ENCODE measurements around the gene ADAMTS16.

ADAMTS16 gene

DNA sequence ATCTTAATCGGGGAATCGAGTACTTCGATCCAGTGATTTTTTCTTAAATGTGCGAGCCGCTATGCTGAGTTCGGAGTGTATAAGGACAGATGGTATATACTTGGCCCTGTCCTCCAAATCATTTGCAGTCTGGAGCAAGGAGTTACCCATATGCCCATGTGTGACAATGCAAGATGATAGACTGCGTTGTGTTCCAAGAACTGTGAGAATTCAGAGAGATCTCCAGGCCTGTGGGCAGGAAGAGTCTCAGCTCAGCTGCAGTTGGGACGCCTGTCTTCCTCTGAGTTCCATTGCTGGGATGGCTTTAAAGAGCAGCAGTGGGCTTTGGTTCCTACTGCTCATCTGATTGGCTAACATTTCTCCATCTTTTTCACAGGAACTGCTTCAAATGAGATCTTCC, 106.6 kb downstream of the ADAMTS16 start:
- H3K4me1 ChIP-seq (ENCODE audit: insufficient read depth, low read length, severe bottlenecking): no peaks in the 10 kb centered on the region
- H3K27ac ChIP-seq (ENCODE audit: low read depth, low read length, poor library complexity, severe bottlenecking): no peak overlapping the region
- no peaks in the 10 kb centered on the region for H3F3A ChIP-seq (ENCODE audit: insufficient read depth, low read length)
- H3K27me3 ChIP-seq (ENCODE audit: insufficient read depth, low read length): no peaks in the 10 kb centered on the region
- TF ChIP-seq, protein P1, sequence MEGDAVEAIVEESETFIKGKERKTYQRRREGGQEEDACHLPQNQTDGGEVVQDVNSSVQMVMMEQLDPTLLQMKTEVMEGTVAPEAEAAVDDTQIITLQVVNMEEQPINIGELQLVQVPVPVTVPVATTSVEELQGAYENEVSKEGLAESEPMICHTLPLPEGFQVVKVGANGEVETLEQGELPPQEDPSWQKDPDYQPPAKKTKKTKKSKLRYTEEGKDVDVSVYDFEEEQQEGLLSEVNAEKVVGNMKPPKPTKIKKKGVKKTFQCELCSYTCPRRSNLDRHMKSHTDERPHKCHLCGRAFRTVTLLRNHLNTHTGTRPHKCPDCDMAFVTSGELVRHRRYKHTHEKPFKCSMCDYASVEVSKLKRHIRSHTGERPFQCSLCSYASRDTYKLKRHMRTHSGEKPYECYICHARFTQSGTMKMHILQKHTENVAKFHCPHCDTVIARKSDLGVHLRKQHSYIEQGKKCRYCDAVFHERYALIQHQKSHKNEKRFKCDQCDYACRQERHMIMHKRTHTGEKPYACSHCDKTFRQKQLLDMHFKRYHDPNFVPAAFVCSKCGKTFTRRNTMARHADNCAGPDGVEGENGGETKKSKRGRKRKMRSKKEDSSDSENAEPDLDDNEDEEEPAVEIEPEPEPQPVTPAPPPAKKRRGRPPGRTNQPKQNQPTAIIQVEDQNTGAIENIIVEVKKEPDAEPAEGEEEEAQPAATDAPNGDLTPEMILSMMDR (IDR thresholded peaks at IDR 0.05; ENCODE audit: low read length): no peak
- TF ChIP-seq EZH2 (IDR thresholded peaks at IDR 0.05; ENCODE audit: borderline replicate concordance, low read length): no peak
- no peak overlapping the region for H3K4me3 ChIP-seq (ENCODE audit: low read depth, low read length, poor library complexity, severe bottlenecking)
- no peak overlapping the region for H3K9ac ChIP-seq (ENCODE audit: low read length)
- no peaks in the 10 kb centered on the region for H3K9me3 ChIP-seq (ENCODE audit: low read length)
- no peak overlapping the region for H3K4me2 ChIP-seq (ENCODE audit: low read length)
- no peaks in the 10 kb centered on the region for H4K20me1 ChIP-seq (ENCODE audit: insufficient read depth, low read length)
- no peaks in the 10 kb centered on the region for H3K36me3 ChIP-seq (ENCODE audit: insufficient read depth, low read length)
- no peaks in the 10 kb centered on the region for H3K9me2 ChIP-seq (ENCODE audit: low read depth, low read length)
- H3K79me2 ChIP-seq (ENCODE audit: insufficient read depth, low read length): no peaks in the 10 kb centered on the region
- no peak overlapping the region for H2AFZ ChIP-seq (ENCODE audit: low read length)

DNA sequence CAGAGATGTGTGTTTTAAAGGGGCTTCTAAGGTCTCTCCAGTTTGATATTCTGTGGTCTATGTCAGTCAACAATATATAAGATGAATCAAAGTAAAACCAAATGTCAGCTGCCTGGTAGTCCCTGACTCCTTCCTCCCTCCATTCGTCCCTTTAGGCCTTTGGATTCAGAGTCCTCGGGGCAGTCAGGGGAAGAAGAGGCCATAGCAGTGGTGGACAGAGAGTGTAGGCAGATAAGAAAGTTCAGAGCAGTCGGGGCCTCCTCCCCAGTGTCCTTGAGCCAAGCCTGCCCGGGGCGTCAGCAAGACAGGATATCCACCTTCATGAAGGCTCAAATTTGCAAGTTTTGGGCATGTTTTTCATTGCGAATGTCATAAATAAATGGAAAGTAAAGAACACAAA, 110.6 kb downstream of the ADAMTS16 start:
- no peak for TF ChIP-seq EZH2 (IDR thresholded peaks at IDR 0.05; ENCODE audit: borderline replicate concordance, low read length)
- TF ChIP-seq, protein P1 (IDR thresholded peaks at IDR 0.05; ENCODE audit: low read length): no peak
- H3F3A ChIP-seq (ENCODE audit: insufficient read depth, low read length): no peaks in the 10 kb centered on the region
- no peaks in the 10 kb centered on the region for H3K36me3 ChIP-seq (ENCODE audit: insufficient read depth, low read length)
- H3K4me2 ChIP-seq (ENCODE audit: low read length): no peak overlapping the region
- H3K79me2 ChIP-seq (ENCODE audit: insufficient read depth, low read length): no peaks in the 10 kb centered on the region
- H3K9me3 ChIP-seq (ENCODE audit: low read length): peaks cover 3% of the 10 kb centered on the region; the same call in 1 of the 2 replicates
- no peak overlapping the region for H2AFZ ChIP-seq (ENCODE audit: low read length)
- H3K27me3 ChIP-seq (ENCODE audit: insufficient read depth, low read length): no peaks in the 10 kb centered on the region
- H3K27ac ChIP-seq (ENCODE audit: low read depth, low read length, poor library complexity, severe bottlenecking): no peak overlapping the region
- H3K4me1 ChIP-seq (ENCODE audit: insufficient read depth, low read length, severe bottlenecking): no peaks in the 10 kb centered on the region
- H4K20me1 ChIP-seq (ENCODE audit: insufficient read depth, low read length): no peaks in the 10 kb centered on the region
- no peak overlapping the region for H3K9ac ChIP-seq (ENCODE audit: low read length)
- H3K4me3 ChIP-seq (ENCODE audit: low read depth, low read length, poor library complexity, severe bottlenecking): no peak overlapping the region
- no peaks in the 10 kb centered on the region for H3K9me2 ChIP-seq (ENCODE audit: low read depth, low read length)

DNA sequence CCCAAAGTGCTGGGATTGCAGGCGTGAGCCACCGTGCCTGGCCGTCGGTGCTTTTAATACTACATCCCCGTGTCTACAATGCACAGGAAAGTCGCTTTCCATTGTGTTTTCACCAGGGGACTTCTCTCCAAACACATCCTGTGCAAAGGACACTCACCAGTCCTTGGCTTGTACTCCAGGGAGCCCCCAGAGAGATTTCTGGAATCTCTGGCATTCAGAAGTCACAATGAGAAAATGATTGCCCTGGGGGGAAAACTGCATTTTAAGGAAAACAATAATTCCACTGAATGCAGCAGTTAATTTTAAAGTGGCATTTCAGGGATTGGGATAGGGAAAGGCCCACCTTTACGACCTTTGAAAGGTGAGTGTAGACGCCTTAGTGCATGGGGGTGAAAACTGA, 112.0 kb downstream of the ADAMTS16 start:
- H3K27ac ChIP-seq (ENCODE audit: low read depth, low read length, poor library complexity, severe bottlenecking): no peak overlapping the region
- H3K9me3 ChIP-seq (ENCODE audit: low read length): peaks cover 3% of the 10 kb centered on the region; the same call in 1 of the 2 replicates
- no peak overlapping the region for H3K9ac ChIP-seq (ENCODE audit: low read length)
- no peaks in the 10 kb centered on the region for H3K4me1 ChIP-seq (ENCODE audit: insufficient read depth, low read length, severe bottlenecking)
- no peak overlapping the region for H2AFZ ChIP-seq (ENCODE audit: low read length)
- no peaks in the 10 kb centered on the region for H3F3A ChIP-seq (ENCODE audit: insufficient read depth, low read length)
- no peaks in the 10 kb centered on the region for H3K79me2 ChIP-seq (ENCODE audit: insufficient read depth, low read length)
- H3K4me3 ChIP-seq (ENCODE audit: low read depth, low read length, poor library complexity, severe bottlenecking): no peak overlapping the region
- no peaks in the 10 kb centered on the region for H3K36me3 ChIP-seq (ENCODE audit: insufficient read depth, low read length)
- H4K20me1 ChIP-seq (ENCODE audit: insufficient read depth, low read length): no peaks in the 10 kb centered on the region
- no peak overlapping the region for H3K4me2 ChIP-seq (ENCODE audit: low read length)
- H3K27me3 ChIP-seq (ENCODE audit: insufficient read depth, low read length): no peaks in the 10 kb centered on the region
- H3K9me2 ChIP-seq (ENCODE audit: low read depth, low read length): no peaks in the 10 kb centered on the region
- TF ChIP-seq, protein P1 (IDR thresholded peaks at IDR 0.05; ENCODE audit: low read length): no peak
- no peak for TF ChIP-seq EZH2 (IDR thresholded peaks at IDR 0.05; ENCODE audit: borderline replicate concordance, low read length)
